Pons (tissue), 1 donor: ENCODE measurements around the gene TRNT1.

Experiments used
- DNase-seq: peaks from one replicate; pipeline ENCODE4 v3.0.0-alpha.2; 2016; ENCODE audit warnings: low spot score

The TRNT1 gene

DNA sequence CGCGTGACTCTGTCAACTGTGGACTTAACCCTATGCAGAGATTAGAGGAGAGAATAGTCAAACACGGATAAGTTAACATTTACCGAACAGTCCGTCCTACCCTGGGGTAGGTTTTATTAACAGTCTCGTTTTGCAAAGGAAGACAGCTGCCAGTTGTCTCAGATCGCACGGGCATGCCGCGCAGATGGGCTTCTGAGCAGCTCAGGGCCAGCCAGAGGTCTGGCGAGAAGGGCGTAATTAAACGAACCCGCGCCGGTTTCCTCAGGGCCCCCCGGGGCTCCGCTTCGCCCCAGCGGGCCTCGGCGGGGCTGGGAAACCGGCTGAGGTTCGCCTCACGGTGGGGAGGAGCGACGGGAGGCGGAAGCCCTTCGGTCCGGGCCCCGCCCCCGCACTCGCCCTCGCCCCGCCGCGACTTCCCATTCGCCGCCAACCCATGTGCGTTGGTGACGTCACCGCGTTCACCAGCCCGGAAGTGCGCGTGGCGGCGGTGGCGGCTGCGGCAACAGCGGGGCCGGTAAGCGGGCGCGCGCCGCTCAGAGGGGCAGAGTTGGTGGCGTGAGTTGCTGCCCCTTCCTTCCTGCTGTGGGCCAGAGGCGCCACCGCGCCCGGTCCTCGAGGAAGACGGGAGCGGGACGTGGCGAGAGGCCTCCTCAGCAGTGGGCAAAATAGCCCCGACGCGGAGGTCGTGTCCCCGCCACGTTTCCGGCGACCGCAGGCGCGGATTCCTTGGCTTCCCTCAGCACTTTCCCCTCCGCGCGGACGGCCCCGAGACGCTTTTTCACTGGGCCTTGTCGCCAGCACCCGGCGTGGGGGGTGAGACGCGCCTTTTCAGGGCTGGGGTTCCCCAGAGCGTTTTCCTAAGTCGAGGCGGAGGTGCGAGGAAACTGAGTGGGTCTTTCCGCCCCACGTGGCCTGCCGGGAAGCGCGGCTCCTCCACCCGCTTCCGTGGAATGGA lies at the start of gene TRNT1:
TRNT1 (plus strand) TSS at position 464 of the 955 bp plus-strand sequence. CDS start 2,101 bp downstream, outside the sequence.
- DNase-seq = peak; percentile 86

GRCh38 chr3:3080309-3080708 lies 46.4 kb upstream of the TRNT1 start:
- DNase-seq = no peak

GRCh38 chr3:3081381-3082233 lies 45.1 kb upstream of the TRNT1 start:
- no peak for DNase-seq

DNA sequence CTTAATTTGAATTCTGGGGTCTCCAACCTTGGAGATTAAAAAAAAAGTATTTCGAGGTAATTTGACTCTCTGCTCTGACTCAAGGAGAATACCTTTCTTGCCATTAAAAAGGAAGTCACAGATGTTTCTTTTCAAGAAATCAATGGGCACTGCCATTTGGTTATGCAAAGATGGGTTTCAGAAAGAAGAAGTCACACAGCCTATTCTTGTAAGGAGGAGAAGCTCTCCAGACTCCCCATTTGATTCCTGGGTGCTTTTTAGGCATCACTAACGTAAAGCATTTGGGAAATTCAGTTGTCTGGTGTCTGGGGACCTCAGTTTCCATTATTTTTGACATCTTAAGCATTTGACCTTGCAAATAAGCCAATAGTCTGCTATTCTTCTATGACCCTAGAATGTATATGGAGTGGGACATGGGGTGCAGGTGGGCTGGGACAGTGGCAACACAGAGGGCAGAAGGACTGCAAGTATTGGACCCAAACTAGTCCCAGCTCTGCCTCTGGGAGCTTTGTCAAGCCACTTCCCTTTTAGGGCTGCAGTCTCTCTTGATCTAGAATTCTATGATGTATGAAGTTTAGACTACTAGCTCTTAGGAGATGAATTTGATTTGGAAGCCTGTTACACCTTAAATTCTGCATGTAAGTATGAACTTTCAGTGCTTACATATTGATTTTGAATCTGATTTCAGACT lies 44.4 kb upstream of the TRNT1 start:
- DNase-seq = no peak

GRCh38 chr3:3084890-3085289 lies 41.9 kb upstream of the TRNT1 start:
- no peak for DNase-seq

DNA sequence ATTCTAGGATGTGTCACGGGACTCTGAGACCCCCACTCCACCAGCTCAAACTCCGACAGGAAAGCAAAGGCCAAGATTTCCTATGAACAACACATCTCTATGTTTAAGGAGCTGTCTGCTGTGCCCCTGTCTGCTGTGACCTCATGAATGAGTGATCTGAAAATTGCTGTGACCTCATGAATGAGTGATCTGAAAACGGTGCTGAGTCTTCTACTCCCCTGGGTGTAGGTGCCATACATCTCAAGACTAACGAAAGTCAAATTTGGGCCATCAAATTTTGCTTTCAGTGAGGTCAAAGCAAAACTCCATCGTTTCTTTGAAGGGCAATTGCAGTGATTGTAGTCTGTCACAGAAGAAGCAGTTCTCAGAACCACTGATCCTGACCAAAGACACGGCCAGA lies 41.0 kb upstream of the TRNT1 start:
- no peak for DNase-seq

GRCh38 chr3:3086239-3086638 lies 40.5 kb upstream of the TRNT1 start:
- no peak for DNase-seq

GRCh38 chr3:3087279-3087678 lies 39.5 kb upstream of the TRNT1 start:
- DNase-seq = no peak

GRCh38 chr3:3087716-3088465 lies 38.8 kb upstream of the TRNT1 start:
- no peak for DNase-seq

DNA sequence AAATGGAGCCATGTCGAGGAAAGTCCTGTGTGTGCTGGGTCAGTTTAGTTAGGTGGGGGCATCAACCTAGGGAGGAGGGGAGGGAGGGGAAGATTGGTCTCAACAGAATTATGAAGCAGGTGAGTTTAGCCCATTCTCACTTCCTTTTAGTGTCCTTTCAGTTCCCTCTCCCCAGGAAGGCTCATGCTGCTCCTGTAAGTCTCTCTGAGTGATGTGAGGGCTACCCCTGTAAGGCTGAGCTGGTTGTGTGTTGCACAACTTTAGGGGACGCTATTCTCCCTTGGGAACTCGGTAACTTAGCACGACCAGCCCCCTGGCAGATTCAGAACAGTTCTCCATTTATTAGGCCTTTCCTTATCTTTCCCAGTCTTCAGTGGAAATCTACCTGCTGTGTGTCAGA lies 37.7 kb upstream of the TRNT1 start:
- no peak for DNase-seq

- DNase-seq = no peak
These were observed 28.8 kb upstream of the TRNT1 start for GRCh38 chr3:3097958-3098357.

DNA sequence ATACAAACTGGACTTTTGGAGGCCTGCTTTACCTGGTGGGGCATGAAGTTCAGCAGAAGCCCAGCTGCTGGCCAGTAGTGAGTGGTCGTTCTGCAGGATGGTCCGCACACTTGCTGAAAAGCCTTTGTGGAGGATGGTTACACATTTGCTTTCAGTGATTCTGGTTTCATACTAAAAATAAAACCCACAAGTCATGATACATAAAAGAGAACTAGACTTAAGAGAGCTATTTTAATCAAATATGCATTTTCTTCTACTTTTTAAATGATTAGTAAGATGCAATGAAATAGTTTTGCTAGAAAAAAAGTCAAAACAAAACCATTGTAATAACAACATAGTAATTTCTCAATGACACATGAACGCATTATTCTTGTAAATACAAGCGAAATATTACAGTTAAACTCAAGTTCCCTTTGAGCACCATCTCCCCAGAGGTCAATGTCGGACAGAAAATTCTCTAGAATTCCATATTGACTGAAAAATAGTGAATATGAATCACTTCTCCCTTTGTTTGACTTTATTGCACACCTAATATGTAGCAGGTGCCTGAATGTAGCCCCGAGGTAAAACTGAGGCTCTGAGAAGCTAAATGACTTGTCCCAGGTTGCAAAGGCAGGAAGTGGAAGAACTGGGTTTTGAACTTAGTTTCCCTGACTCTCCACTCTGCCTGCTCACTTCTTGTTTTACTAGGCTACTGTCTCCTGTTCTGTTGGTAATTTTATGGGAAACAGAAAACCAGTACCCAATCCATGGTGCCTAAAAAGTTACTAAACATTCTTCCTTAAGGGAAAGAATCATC lies 24.9 kb upstream of the TRNT1 start:
- no peak for DNase-seq

DNA sequence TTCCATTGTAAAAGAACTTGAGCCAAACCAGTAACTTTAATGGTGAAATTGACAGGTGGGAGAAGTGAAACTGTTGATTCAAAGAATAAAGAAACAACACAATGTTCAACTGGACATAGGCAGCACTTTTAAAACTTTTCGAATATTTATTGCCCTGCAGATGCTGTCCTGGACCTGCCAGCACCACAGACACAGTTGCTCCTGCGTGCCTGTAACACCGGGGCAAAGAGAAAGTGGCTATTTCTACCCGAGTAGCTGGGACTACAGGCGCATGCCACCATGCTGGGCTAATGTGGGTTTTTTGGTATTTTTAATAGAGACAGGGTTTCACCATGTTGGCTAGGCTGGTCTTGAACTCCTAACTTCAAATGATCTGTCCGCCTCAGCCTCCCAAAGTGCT lies 24.0 kb upstream of the TRNT1 start:
- no peak for DNase-seq

DNA sequence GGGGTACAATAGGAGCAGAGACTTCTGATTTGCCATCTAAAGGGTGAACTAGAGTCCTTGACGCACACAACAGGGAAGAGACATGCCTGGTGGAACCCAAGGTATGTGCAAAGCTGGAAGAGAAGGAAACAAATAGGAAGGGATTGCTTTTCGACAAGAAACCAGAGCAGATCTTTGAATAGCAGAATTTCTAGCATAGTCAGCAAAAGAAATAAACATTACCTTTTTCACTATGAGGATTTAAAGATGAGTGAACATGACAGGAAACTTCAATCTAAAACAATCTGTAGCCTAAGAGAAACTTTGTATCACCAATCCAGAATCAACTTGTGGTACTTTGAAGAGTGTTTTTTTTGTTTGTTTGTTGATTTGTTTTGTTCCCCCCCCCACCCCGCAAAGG lies 21.5 kb upstream of the TRNT1 start:
- no peak for DNase-seq

- DNase-seq = no peak
These were observed 20.9 kb upstream of the TRNT1 start for GRCh38 chr3:3105815-3106214.

DNA sequence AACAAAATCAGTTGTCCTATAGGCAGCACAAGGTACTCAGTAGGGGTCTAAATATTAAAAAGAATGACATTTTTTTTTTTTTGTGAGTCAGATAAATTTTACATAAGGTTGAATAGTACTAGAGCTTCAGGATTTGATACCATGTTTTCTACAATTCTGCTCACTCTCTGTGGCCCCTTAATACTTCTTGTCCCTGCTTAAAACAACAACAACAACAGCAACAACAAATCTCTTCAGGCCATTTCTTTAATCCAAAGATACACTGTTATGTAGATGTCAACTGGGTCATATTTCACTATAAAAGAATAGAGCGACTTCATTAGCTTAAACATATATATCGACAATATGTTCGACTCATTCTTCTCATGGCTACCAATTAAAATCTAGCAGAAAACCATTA lies 19.6 kb upstream of the TRNT1 start:
- no peak for DNase-seq

GRCh38 chr3:3107858-3108257 lies 18.9 kb upstream of the TRNT1 start:
- no peak for DNase-seq

DNA sequence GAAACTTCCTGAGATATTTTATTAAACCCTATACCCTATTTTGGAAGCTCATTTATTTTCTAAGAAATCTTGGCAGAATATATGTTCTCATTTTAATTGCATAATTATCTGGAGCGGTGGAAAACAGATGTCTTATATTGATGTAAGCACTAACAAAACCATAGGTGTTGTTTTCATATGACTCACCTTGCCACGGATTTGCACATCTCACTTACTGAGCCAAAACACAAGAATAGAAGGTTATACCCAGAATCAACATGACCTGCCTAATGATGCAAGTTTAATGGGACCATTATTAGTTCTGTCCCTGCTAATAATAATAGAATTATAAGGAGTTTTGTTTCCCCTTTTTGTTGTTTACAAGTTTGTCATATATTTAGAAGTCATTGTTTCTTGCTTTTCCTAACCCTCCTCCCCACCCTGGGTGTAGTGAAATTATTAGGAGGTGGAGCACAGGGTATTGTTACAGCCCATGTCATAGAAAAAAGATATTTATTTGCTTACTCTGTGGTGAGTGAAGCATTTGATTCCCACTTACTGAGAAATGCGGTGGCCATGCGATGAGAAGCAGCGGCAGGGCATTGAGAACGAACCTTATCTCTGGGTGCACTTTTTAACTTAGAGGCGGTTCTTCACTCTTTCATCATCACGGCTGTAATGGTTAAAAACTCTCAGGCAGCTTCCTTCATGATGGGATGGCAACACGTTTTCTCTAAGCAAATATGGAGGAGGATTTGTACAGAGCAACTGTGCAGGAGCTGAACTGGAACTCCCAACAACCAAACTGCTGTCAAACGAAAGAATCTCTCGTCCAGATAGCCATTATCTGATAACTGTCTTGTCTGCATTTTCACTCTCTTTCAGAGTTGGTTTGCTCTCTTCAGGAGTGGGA lies 17.1 kb upstream of the TRNT1 start:
- DNase-seq = no peak

GRCh38 chr3:3110299-3110630 lies 16.5 kb upstream of the TRNT1 start, which contains the start of gene IL5RA:
Gene IL5RA, minus strand, starts transcription at chr3:3110374. Its CDS starts 5,390 bp downstream, at chr3:3104984.
- DNase-seq = no peak
